ENCODE measurements around the gene ADCY2. TPM values are rescaled to one million over a fixed set of nuclear protein-coding genes. Genes with fewer than 3 reads are reported as not detected.

The ADCY2 gene
- polyA plus RNA-seq, 1 donor (not counting 4 experiments of a cell fraction or from before 2014, with no cell fraction given), result 0.13 TPM

DNA sequence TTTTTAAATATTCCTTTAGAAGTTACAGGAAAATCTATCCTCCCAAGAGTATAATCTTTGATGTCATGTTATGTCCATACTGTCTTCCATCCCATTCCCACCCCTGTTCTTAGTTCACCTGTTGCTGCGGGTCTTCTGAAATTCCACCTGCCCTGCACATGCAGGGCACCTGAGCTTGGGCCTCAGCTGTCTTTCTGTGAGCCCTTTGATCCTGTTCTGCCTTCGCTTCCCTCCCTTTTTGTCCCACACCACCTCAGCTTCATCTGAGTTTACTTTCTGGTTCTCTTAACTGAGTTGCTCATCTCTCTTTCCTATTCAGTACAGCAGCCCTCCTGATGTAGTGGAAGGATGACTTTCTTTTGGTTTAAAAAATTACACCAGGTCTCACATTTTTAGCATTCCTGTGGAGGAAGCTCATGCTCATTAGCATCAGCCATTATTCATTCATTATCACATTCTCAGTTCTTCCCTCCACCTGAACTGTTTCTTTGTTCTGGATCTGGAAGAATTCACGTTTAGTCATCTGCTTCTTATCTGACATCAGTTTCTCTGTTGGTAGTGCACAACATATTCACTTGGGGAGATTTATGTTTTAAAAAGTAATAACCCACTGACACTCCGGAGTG, 211.0 kb downstream of the ADCY2 start:
- H3K36me3 ChIP-seq (ENCODE audit: control insufficient read depth in 2 of 2, extremely low read depth in 1 of 2, insufficient read depth in 2 of 2, low read length in 2 of 2), result no peaks in the 10 kb centered on the region
- H3K4me3 ChIP-seq (ENCODE audit: control insufficient read depth in 2 of 3, extremely low read depth in 1 of 3, insufficient read depth in 2 of 3, low read depth in 1 of 3, low read length in 3 of 3), result no peak overlapping the region
- FAIRE-seq (peak; percentile 77), DNase-seq (ENCODE audit: low read depth, low spot score) (peak; percentile 9)
- TF ChIP-seq EZH2 (IDR thresholded peaks at IDR 0.05; ENCODE audit: low read length), result no peak
- TF ChIP-seq, protein P1, sequence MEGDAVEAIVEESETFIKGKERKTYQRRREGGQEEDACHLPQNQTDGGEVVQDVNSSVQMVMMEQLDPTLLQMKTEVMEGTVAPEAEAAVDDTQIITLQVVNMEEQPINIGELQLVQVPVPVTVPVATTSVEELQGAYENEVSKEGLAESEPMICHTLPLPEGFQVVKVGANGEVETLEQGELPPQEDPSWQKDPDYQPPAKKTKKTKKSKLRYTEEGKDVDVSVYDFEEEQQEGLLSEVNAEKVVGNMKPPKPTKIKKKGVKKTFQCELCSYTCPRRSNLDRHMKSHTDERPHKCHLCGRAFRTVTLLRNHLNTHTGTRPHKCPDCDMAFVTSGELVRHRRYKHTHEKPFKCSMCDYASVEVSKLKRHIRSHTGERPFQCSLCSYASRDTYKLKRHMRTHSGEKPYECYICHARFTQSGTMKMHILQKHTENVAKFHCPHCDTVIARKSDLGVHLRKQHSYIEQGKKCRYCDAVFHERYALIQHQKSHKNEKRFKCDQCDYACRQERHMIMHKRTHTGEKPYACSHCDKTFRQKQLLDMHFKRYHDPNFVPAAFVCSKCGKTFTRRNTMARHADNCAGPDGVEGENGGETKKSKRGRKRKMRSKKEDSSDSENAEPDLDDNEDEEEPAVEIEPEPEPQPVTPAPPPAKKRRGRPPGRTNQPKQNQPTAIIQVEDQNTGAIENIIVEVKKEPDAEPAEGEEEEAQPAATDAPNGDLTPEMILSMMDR (optimal IDR thresholded peaks at IDR 0.05 in 1 of 3, IDR thresholded peaks at IDR 0.05 in 1 of 3, conservative IDR thresholded peaks at IDR 0.05 in 1 of 3; ENCODE audit: extremely low read depth in 1 of 3, insufficient read depth in 2 of 3, low read length in 3 of 3), result no peak
- H3K27ac ChIP-seq (ENCODE audit: control insufficient read depth, insufficient read depth, low read length), result no peak overlapping the region
- no peaks in the 10 kb centered on the region for H3K9me3 ChIP-seq (ENCODE audit: control insufficient read depth, low read depth, low read length)
- no peak overlapping the region for H2AFZ ChIP-seq (ENCODE audit: control insufficient read depth, low read length)
- H3K9ac ChIP-seq (ENCODE audit: control insufficient read depth, extremely low read depth, insufficient read depth, low read length), result no peak overlapping the region
- H3K4me2 ChIP-seq (ENCODE audit: control insufficient read depth, extremely low read depth, insufficient read depth, low read depth, low read length), result peak overlapping the region; percentile 16
- H3K4me1 ChIP-seq (ENCODE audit: control insufficient read depth, extremely low read depth, insufficient read depth, low read length), result peaks cover 11% of the 10 kb centered on the region
- H4K20me1 ChIP-seq (ENCODE audit: control insufficient read depth, extremely low read depth, insufficient read depth, low read length), result no peaks in the 10 kb centered on the region
- H3K9me1 ChIP-seq (ENCODE audit: control insufficient read depth, extremely low read depth, insufficient read depth, low read length), result no peaks in the 10 kb centered on the region
- dilution Hi-C loops (cut with MboI; ENCODE audit: extremely low pct_ligation_motif_present, low sequenced_read_pairs), result no loop called here
- H3K27me3 ChIP-seq (ENCODE audit: control insufficient read depth, extremely low read depth, insufficient read depth, low read length), result no peaks in the 10 kb centered on the region
- no peaks in the 10 kb centered on the region for H3K79me2 ChIP-seq (ENCODE audit: control insufficient read depth, insufficient read depth, low read length)

DNA sequence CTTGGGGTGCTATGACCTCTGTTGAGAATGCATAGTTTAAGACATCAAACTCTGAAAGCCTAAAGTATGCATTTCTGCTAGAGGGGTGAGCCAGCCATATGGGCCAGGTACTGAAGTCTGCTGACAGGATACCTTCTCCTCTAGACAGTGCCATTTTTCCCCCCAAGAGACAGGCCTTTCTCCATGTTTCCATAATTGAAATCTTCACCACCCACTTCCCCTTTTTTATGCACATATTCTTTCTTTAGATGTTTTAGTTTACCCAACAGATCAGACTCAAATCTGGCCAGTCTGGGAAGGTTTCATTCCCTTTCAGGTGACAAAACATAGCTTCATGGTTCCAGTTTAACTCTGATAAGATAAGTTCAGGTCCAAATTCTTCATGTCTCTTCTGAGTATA, 212.8 kb downstream of the ADCY2 start:
- Histone ChIP-seq H2AFZ (ENCODE audit: control insufficient read depth, low read length) (no peak overlapping the region), H3K4me2 (ENCODE audit: control insufficient read depth, extremely low read depth, insufficient read depth, low read depth, low read length) (no peak overlapping the region), H3K27me3 (ENCODE audit: control insufficient read depth, extremely low read depth, insufficient read depth, low read length) (no peaks in the 10 kb centered on the region), H3K79me2 (ENCODE audit: control insufficient read depth, insufficient read depth, low read length) (no peaks in the 10 kb centered on the region), H3K4me1 (ENCODE audit: control insufficient read depth, extremely low read depth, insufficient read depth, low read length) (peaks cover 11% of the 10 kb centered on the region), H3K4me3 (ENCODE audit: control insufficient read depth in 2 of 3, extremely low read depth in 1 of 3, insufficient read depth in 2 of 3, low read depth in 1 of 3, low read length in 3 of 3) (no peak overlapping the region), H3K36me3 (ENCODE audit: control insufficient read depth in 2 of 2, extremely low read depth in 1 of 2, insufficient read depth in 2 of 2, low read length in 2 of 2) (no peaks in the 10 kb centered on the region), H3K9ac (ENCODE audit: control insufficient read depth, extremely low read depth, insufficient read depth, low read length) (no peak overlapping the region), H3K27ac (ENCODE audit: control insufficient read depth, insufficient read depth, low read length) (no peak overlapping the region), H3K9me3 (ENCODE audit: control insufficient read depth, low read depth, low read length) (no peaks in the 10 kb centered on the region), H4K20me1 (ENCODE audit: control insufficient read depth, extremely low read depth, insufficient read depth, low read length) (no peaks in the 10 kb centered on the region), H3K9me1 (ENCODE audit: control insufficient read depth, extremely low read depth, insufficient read depth, low read length) (no peaks in the 10 kb centered on the region)
- dilution Hi-C loops (cut with MboI; ENCODE audit: extremely low pct_ligation_motif_present, low sequenced_read_pairs), result no loop called here
- DNase-seq (ENCODE audit: low read depth, low spot score) (no peak), FAIRE-seq (no peak)
- TF ChIP-seq EZH2 (IDR thresholded peaks at IDR 0.05; ENCODE audit: low read length), result no peak
- TF ChIP-seq, protein P1 (optimal IDR thresholded peaks at IDR 0.05 in 1 of 3, IDR thresholded peaks at IDR 0.05 in 1 of 3, conservative IDR thresholded peaks at IDR 0.05 in 1 of 3; ENCODE audit: extremely low read depth in 1 of 3, insufficient read depth in 2 of 3, low read length in 3 of 3), result no peak

Data from keratinocyte (primary cell).